Activated CD4-positive, alpha-beta T cell treated with anti-CD3 and anti-CD28 coated beads, Interleukin-2, amount 10 ng/mL, durations not matched to agents 7 days and 5 days (primary cell): ENCODE data around the gene TSEN2. TPM values are rescaled to one million over a fixed set of nuclear protein-coding genes. Genes with fewer than 3 reads are reported as not detected.
"Not testable (repeated sequence)": the region's sequence is repeated elsewhere in the genome, so short reads cannot be mapped to it uniquely, and the experiment has no call there.

ENCODE experiments used
- CTCF ChIA-PET: fragments of 350-600 bp; sonication (Branson Sonifier 250); formaldehyde crosslinking; loops from one replicate; lab custom pipeline; 2021; ENCODE audit warnings: antibody characterized with exemption; lab: Charles Lee
- POLR2A ChIA-PET: fragments of 350-600 bp; sonication (Branson Sonifier 250); formaldehyde crosslinking; loops from one replicate; lab custom pipeline; 2021; ENCODE audit warnings: antibody characterized with exemption; lab: Charles Lee
- DNase-seq: peaks from one replicate; pipeline ENCODE4 v3.0.0-alpha.2; 2020
- H3K27ac Mint-ChIP-seq: one replicate; pipeline ENCODE4 v1.8.0; 2021; ENCODE audit warnings: mild to moderate bottlenecking, moderate library complexity, mixed read lengths
- H3K27me3 Mint-ChIP-seq: one replicate; pipeline ENCODE4 v1.8.0; 2021; ENCODE audit warnings: mixed read lengths
- H3K36me3 Mint-ChIP-seq: one replicate; pipeline ENCODE4 v1.8.0; 2021; ENCODE audit warnings: low read depth, mixed read lengths
- H3K4me1 Mint-ChIP-seq: one replicate; pipeline ENCODE4 v1.8.0; 2021; ENCODE audit warnings: mixed read lengths
- H3K4me3 Mint-ChIP-seq: one replicate; pipeline ENCODE4 v1.8.0; 2021; ENCODE audit warnings: mild to moderate bottlenecking, moderate library complexity, mixed read lengths
- H3K9me3 Mint-ChIP-seq: one replicate; pipeline ENCODE4 v1.8.0; 2021; ENCODE audit warnings: mixed read lengths
- total RNA-seq, 2 experiments: library from RNA; stranded (reverse); gene quantifications; one replicate each; pipeline ENCODE4 v1.2.3, GENCODE V29; 2021

The TSEN2 gene
- total RNA-seq, 2 experiments from 2014 or later, result 10.4 to 11.5 TPM

DNA sequence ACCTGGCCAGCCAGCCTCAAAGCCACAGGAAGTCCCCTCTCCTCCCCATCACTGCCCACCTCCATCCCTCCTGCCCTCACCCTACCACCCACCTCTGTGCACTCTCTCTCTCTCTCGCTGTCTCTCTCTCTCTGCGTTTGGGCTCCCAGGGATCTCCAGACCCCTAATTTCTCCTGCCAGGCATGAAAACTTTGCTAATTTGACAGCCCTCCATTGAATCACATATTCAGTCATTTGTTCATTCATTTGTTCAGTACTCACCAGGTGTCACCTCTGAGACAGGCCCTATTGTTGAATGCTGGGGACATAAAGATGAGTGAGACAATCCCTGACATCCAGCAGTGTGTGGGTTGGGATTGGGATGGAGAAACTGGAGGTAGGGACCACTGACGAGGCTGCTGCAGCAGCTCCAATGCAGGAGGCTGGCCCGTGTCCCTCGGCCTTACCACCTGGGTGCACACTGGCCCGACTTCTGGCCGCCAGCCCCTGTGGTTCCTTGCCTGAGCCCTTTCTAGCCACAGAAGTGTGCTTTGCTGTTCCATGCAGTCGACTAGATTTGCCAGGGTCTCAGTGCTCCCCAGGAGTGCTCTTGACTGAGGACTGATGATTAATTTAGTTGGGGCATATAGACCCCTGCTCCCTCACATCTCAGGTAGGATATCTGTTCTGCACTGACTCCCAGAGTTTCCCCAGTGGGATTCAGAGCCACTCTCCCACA lies 38.6 kb upstream of the TSEN2 start:
- H3K27me3 Mint-ChIP-seq, result no peaks in the 10 kb centered on the region
- POLR2A ChIA-PET, result no interaction called here
- H3K4me1 Mint-ChIP-seq, result no peaks in the 10 kb centered on the region
- no peak overlapping the region for H3K27ac Mint-ChIP-seq
- no peaks in the 10 kb centered on the region for H3K36me3 Mint-ChIP-seq
- CTCF ChIA-PET, result no interaction called here
- no peaks in the 10 kb centered on the region for H3K9me3 Mint-ChIP-seq
- H3K4me3 Mint-ChIP-seq, result no peak overlapping the region
- no peak for DNase-seq

DNA sequence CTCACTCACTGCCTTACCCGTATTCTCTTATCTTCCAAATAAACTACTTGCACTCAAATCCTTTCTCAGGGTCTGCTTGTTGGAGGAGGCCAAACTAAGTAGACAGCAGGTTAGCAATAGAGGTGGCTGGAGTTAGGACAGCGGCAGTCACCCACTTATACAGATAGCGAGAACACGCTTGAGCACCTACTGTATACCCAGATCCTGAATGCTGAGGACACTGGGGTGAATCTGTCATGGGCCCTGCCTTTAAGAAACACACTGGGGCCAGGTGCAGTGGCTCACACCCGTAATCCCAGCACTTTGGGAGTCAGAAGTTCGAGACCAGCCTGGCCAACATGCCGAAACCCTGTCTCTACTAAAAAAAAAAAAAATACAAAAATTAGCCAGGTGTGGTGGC lies 38.0 kb upstream of the TSEN2 start:
- no peak for DNase-seq
- CTCF ChIA-PET, result no interaction called here
- H3K4me1 Mint-ChIP-seq, result no peaks in the 10 kb centered on the region

DNA sequence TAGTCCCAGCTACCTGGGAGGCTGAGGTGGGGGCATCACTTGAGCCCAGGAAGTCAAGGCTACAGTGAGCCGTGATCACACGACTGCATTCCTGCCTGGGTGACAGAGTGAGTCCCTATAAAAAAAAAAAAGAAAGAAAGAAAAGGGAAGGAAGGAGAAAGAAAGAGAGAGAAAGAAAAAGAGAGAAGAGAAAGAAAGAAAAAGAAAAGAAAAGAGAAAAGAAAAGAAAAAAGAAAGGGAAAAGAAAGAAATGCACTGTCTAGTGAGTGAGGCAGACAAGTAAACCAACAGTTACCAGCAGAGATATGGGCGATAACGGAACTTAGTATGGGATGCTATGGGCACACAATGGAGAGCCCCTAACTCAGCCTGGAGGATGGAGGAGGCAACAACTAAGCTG lies 37.2 kb upstream of the TSEN2 start:
- Mint-ChIP-seq H3K9me3 (no peaks in the 10 kb centered on the region), H3K27me3 (no peaks in the 10 kb centered on the region), H3K27ac (no peak overlapping the region), H3K4me3 (no peak overlapping the region), H3K4me1 (no peaks in the 10 kb centered on the region), H3K36me3 (no peaks in the 10 kb centered on the region)
- no peak for DNase-seq
- POLR2A ChIA-PET, result no interaction called here
- CTCF ChIA-PET, result no interaction called here

More for the DNA sequence above, 38.0 kb upstream of the TSEN2 start:
- Mint-ChIP-seq H3K4me3 (no peak overlapping the region), H3K27ac (no peak overlapping the region), H3K27me3 (no peaks in the 10 kb centered on the region), H3K9me3 (no peaks in the 10 kb centered on the region), H3K36me3 (no peaks in the 10 kb centered on the region)
- POLR2A ChIA-PET, result no interaction called here

- DNase-seq, H3K4me1 Mint-ChIP-seq, H3K36me3 Mint-ChIP-seq, H3K27me3 Mint-ChIP-seq, H3K27ac Mint-ChIP-seq, H3K4me3 Mint-ChIP-seq, H3K9me3 Mint-ChIP-seq, CTCF ChIA-PET, POLR2A ChIA-PET: not testable (repeated sequence)
Measured at GRCh38 chr3:12448404-12449202, 35.7 kb upstream of the TSEN2 start.

- Mint-ChIP-seq H3K27me3 (no peaks in the 10 kb centered on the region), H3K4me3 (no peak overlapping the region), H3K36me3 (no peaks in the 10 kb centered on the region), H3K4me1 (no peaks in the 10 kb centered on the region), H3K9me3 (no peaks in the 10 kb centered on the region), H3K27ac (no peak overlapping the region)
- CTCF ChIA-PET, result no interaction called here
- no peak for DNase-seq
- POLR2A ChIA-PET, result no interaction called here
Measured at GRCh38 chr3:12449889-12450682, 34.2 kb upstream of the TSEN2 start.

DNA sequence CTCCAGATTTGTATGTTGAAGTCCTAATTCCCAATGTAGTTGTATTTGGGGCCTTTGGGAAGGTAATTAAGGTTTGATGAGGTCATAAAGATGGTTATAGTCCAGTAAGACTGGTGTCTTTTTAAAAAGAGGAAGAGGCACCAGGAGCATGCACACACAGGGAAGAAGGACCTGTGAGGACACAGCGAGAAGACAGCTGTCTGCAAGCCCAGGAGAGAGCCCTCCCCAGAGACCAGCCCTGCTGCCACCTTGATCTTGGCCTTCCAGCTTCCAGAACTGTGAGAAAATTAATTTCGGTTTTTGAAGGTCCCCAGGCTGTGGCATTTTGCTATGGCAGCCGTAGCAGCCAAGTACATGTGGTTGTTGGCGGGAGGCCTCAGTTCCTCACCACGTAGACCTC lies 32.8 kb upstream of the TSEN2 start:
- ChIA-PET POLR2A (no interaction called here), CTCF (interaction anchor here (1.4 kb wide), 1 partner anchor 10 kb away, joined by 4 read pairs; no protein-coding TSS in a partner anchor)
- no peaks in the 10 kb centered on the region for H3K4me1 Mint-ChIP-seq
- no peak overlapping the region for H3K4me3 Mint-ChIP-seq
- H3K9me3 Mint-ChIP-seq, result no peaks in the 10 kb centered on the region
- H3K36me3 Mint-ChIP-seq, result no peaks in the 10 kb centered on the region
- H3K27ac Mint-ChIP-seq, result no peak overlapping the region
- H3K27me3 Mint-ChIP-seq, result no peaks in the 10 kb centered on the region
- no peak for DNase-seq

- DNase-seq, result no peak
- ChIA-PET CTCF (interaction anchor here (0.8 to 1.4 kb wide), 4 partner anchors 9 to 26 kb away, joined by 3 to 5 read pairs (median 4); no protein-coding TSS in a partner anchor), POLR2A (no interaction called here)
- H3K36me3 Mint-ChIP-seq, result no peaks in the 10 kb centered on the region
- H3K27ac Mint-ChIP-seq, result no peak overlapping the region
- H3K4me1 Mint-ChIP-seq, result no peaks in the 10 kb centered on the region
- H3K27me3 Mint-ChIP-seq, result no peaks in the 10 kb centered on the region
- no peaks in the 10 kb centered on the region for H3K9me3 Mint-ChIP-seq
- H3K4me3 Mint-ChIP-seq, result no peak overlapping the region
Measured at GRCh38 chr3:12451960-12452359, 32.3 kb upstream of the TSEN2 start.

- CTCF ChIA-PET, result interaction anchor here (0.8 to 1.4 kb wide), 4 partner anchors 8 to 25 kb away, joined by 3 to 5 read pairs (median 4); no protein-coding TSS in a partner anchor
- POLR2A ChIA-PET, result no interaction called here
- Mint-ChIP-seq H3K27ac (no peak overlapping the region), H3K36me3 (no peaks in the 10 kb centered on the region), H3K9me3 (no peaks in the 10 kb centered on the region), H3K27me3 (no peaks in the 10 kb centered on the region), H3K4me3 (no peak overlapping the region), H3K4me1 (no peaks in the 10 kb centered on the region)
- DNase-seq, result no peak
Measured at GRCh38 chr3:12452361-12453330, 31.6 kb upstream of the TSEN2 start.

DNA sequence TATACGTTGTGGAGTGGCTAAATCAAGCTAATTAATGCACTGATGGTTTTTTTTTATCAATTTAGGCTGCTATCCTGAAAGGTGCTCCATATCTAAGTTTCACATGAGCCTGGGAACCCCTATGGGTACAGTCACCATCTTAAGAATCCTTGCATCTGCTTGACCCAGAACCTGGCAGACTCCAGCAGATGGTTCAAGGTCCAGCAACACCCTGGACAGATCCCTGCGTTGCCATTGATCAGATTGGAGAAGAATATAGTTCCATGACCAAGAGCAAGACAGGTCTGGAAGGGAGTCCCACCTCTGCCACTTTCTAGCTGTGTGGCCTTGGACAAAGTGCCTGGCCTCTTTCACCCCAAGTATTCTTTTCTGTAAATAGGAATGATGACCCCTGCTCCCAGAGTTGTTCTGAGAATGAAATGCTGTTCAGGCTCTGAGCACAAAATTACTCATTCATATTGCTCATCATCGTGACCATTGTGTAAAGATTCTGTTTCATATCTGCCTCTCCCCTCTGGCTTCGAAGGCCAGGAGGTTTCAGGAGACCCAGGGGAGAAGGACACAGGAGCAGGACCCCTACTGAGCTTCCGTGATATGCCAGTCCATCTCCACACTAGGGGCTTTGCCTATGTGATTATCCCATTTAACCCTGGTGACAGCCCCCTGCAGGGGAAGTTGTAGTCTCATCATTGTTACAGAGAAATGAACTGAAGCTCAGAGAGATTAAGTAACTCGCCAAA lies 30.0 kb upstream of the TSEN2 start:
- H3K4me1 Mint-ChIP-seq, result no peaks in the 10 kb centered on the region
- DNase-seq, result no peak
- H3K36me3 Mint-ChIP-seq, result no peaks in the 10 kb centered on the region
- ChIA-PET POLR2A (no interaction called here), CTCF (interaction anchor here (0.6 to 1.2 kb wide), 3 partner anchors 18 to 825 kb away, joined by 4 read pairs; no protein-coding TSS in a partner anchor)
- H3K27me3 Mint-ChIP-seq, result no peaks in the 10 kb centered on the region
- H3K27ac Mint-ChIP-seq, result no peak overlapping the region
- no peak overlapping the region for H3K4me3 Mint-ChIP-seq
- H3K9me3 Mint-ChIP-seq, result no peaks in the 10 kb centered on the region

GRCh38 chr3:12454816-12455121 lies 29.5 kb upstream of the TSEN2 start:
- Mint-ChIP-seq H3K4me1 (no peaks in the 10 kb centered on the region), H3K9me3 (no peaks in the 10 kb centered on the region), H3K36me3 (no peaks in the 10 kb centered on the region), H3K4me3 (no peak overlapping the region), H3K27me3 (no peaks in the 10 kb centered on the region), H3K27ac (no peak overlapping the region)
- CTCF ChIA-PET, result interaction anchor here (0.6 to 1.2 kb wide), 2 partner anchors 25 to 825 kb away, joined by 4 read pairs; no protein-coding TSS in a partner anchor
- POLR2A ChIA-PET, result no interaction called here
- DNase-seq, result no peak

- Mint-ChIP-seq H3K4me1 (no peaks in the 10 kb centered on the region), H3K36me3 (no peaks in the 10 kb centered on the region), H3K27ac (no peak overlapping the region), H3K4me3 (no peak overlapping the region), H3K9me3 (no peaks in the 10 kb centered on the region), H3K27me3 (no peaks in the 10 kb centered on the region)
- DNase-seq, result no peak
- ChIA-PET CTCF (no interaction called here), POLR2A (no interaction called here)
Measured at GRCh38 chr3:12455740-12456139, 28.5 kb upstream of the TSEN2 start.
